Progenitor cell of endocrine pancreas (in vitro differentiated cells): ENCODE results near the gene PPL. TPM values are rescaled to one million over a fixed set of nuclear protein-coding genes. Genes with fewer than 3 reads are reported as not detected.
A peak's percentile ranks its signal among the peaks of the same experiment; 100 is the strongest.
"Not testable (repeated sequence)": the region's sequence is repeated elsewhere in the genome, so short reads cannot be mapped to it uniquely, and the experiment has no call there.

Experiments used
- DNase-seq: peaks from one replicate; pipeline ENCODE4 v3.0.0; 2021; ENCODE audit warnings: low spot score; ENCODE audit not compliant: unreplicated experiment
- H3K27ac Mint-ChIP-seq: 2 replicates; pipeline ENCODE4 v1.8.0; 2021; ENCODE audit warnings: mild to moderate bottlenecking, moderate library complexity, mixed read lengths
- H3K27me3 Mint-ChIP-seq: 2 replicates; pipeline ENCODE4 v1.8.0; 2021; ENCODE audit warnings: mixed read lengths
- H3K36me3 Mint-ChIP-seq: 2 replicates; pipeline ENCODE4 v1.8.0; 2022; ENCODE audit warnings: mixed read lengths; ENCODE audit not compliant: insufficient read depth
- H3K4me1 Mint-ChIP-seq: 2 replicates; pipeline ENCODE4 v1.8.0; 2021; ENCODE audit warnings: low read depth, mixed read lengths
- H3K4me3 Mint-ChIP-seq: 2 replicates; pipeline ENCODE4 v1.8.0; 2021; ENCODE audit warnings: low read depth, mild to moderate bottlenecking, moderate library complexity, mixed read lengths
- H3K9me3 Mint-ChIP-seq: 2 replicates; pipeline ENCODE4 v1.8.0; 2021; ENCODE audit warnings: low read depth, mixed read lengths
- CTCF ChIP-seq: fragments of 200-600 bp; sonication (generic); IDR thresholded peaks from one replicate; pipeline ENCODE4 v1.5.0; 2021; ENCODE audit warnings: antibody characterized with exemption, mild to moderate bottlenecking; ENCODE audit not compliant: unreplicated experiment
- total RNA-seq: library from RNA; stranded (reverse); gene quantifications from 2 replicates; pipeline ENCODE4 v1.2.1, GENCODE V29; 2021

PPL gene
- total RNA-seq, 1 donor from 2014 or later, result 64.1 TPM

- no peak for DNase-seq
Measured at GRCh38 chr16:4933871-4934395, 3.0 kb downstream of the PPL start.

GRCh38 chr16:4933433-4933832, 3.5 kb downstream of the PPL start:
- Mint-ChIP-seq H3K27ac (no peak overlapping the region), H3K27me3 (no peaks in the 10 kb centered on the region), H3K36me3 (peaks cover 9% of the 10 kb centered on the region), H3K4me1 (peaks cover 17% of the 10 kb centered on the region), H3K4me3 (peak overlapping the region; percentile 11), H3K9me3 (no peaks in the 10 kb centered on the region)
- no peak for TF ChIP-seq CTCF
- DNase-seq, result no peak

More at GRCh38 chr16:4933871-4934395, 3.0 kb downstream of the PPL start:
- no peaks in the 10 kb centered on the region for H3K27me3 Mint-ChIP-seq
- H3K36me3 Mint-ChIP-seq, result peaks cover 9% of the 10 kb centered on the region
- no peak overlapping the region for H3K4me3 Mint-ChIP-seq
- H3K9me3 Mint-ChIP-seq, result no peaks in the 10 kb centered on the region
- H3K4me1 Mint-ChIP-seq, result peaks cover 17% of the 10 kb centered on the region
- TF ChIP-seq CTCF, result no peak
- no peak overlapping the region for H3K27ac Mint-ChIP-seq

- Mint-ChIP-seq H3K36me3 (peaks cover 15% of the 10 kb centered on the region), H3K27me3 (no peaks in the 10 kb centered on the region), H3K9me3 (peaks cover 6% of the 10 kb centered on the region), H3K4me1 (peaks cover 14% of the 10 kb centered on the region), H3K27ac (no peak overlapping the region), H3K4me3 (no peak overlapping the region)
- no peak for DNase-seq
- TF ChIP-seq CTCF, result no peak
Measured at GRCh38 chr16:4931381-4931780, 5.6 kb downstream of the PPL start.

- H3K36me3 Mint-ChIP-seq, result peaks cover 18% of the 10 kb centered on the region
- not testable (repeated sequence) for H3K27me3 Mint-ChIP-seq, DNase-seq, H3K27ac Mint-ChIP-seq, H3K9me3 Mint-ChIP-seq, H3K4me3 Mint-ChIP-seq
- H3K4me1 Mint-ChIP-seq, result peaks cover 16% of the 10 kb centered on the region
Measured at GRCh38 chr16:4929619-4930018, 7.3 kb downstream of the PPL start.

- H3K27ac Mint-ChIP-seq, result no peak overlapping the region
- H3K36me3 Mint-ChIP-seq, result peaks cover 15% of the 10 kb centered on the region
Measured at GRCh38 chr16:4928227-4928626, 8.7 kb downstream of the PPL start.

More at GRCh38 chr16:4928227-4928626, 8.7 kb downstream of the PPL start:
- Mint-ChIP-seq H3K9me3 (peaks cover 6% of the 10 kb centered on the region), H3K4me1 (peaks cover 12% of the 10 kb centered on the region), H3K4me3 (no peak overlapping the region), H3K27me3 (no peaks in the 10 kb centered on the region)
- TF ChIP-seq CTCF, result no peak
- DNase-seq, result no peak
